Fibroblast of villous mesenchyme (primary cell): Measurements from ENCODE around the gene PHF14. TPM values are rescaled to one million over a fixed set of nuclear protein-coding genes. Genes with fewer than 3 reads are reported as not detected.

ENCODE experiments used
- DNase-seq: peaks from one replicate; pipeline ENCODE4 v3.0.0-alpha.2; 2010; ENCODE audit warnings: low read depth
- H3K4me3 ChIP-seq: 2 replicates; pipeline ENCODE4 v1.5.1; 2011; ENCODE audit warnings: low read depth, mild to moderate bottlenecking, low read length
- total RNA-seq: library from RNA; depleted of rRNA; stranded (reverse); fragments of >200 nt; gene quantifications from 2 replicates; pipeline ENCODE4 v1.2.3, GENCODE V29; 2012
- TF ChIP-seq, protein P1 (sequence below): IDR thresholded peaks from 2 replicates; pipeline ENCODE4 v1.5.1; 2012; ENCODE audit warnings: low read depth, mild to moderate bottlenecking, low read length; ENCODE audit not compliant: insufficient read depth

The PHF14 gene
- total RNA-seq, 1 donor, result 22.5 TPM

DNA sequence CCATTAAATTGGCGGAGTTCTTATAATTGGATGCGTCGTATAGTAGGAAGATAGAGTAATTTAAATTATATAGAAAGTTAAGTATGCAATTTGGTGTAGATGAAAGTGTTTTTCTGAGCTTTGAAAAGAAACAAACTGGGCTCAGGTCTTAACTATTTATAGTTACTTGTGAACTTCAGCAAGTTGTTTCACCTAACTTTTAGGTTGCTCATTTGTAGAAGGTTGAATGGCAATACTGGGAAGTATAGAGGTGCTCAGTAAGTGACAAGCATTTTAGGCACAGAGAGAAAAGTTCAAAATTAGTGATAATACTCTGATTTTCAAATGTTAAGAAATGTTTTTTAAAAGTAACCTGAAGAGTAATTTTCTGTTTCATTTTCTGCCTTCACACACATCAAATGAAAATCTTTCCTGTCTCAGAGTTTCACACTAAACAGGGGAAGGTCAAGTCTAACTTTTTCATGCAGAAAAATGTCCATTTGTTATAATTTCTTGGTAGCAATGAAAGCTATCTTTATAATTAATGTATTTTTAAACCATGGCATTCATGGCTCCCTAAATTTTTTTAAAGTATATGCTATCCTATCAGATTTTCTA, 146.5 kb downstream of the PHF14 start:
- H3K4me3 ChIP-seq, result no peak overlapping the region
- TF ChIP-seq, protein P1, sequence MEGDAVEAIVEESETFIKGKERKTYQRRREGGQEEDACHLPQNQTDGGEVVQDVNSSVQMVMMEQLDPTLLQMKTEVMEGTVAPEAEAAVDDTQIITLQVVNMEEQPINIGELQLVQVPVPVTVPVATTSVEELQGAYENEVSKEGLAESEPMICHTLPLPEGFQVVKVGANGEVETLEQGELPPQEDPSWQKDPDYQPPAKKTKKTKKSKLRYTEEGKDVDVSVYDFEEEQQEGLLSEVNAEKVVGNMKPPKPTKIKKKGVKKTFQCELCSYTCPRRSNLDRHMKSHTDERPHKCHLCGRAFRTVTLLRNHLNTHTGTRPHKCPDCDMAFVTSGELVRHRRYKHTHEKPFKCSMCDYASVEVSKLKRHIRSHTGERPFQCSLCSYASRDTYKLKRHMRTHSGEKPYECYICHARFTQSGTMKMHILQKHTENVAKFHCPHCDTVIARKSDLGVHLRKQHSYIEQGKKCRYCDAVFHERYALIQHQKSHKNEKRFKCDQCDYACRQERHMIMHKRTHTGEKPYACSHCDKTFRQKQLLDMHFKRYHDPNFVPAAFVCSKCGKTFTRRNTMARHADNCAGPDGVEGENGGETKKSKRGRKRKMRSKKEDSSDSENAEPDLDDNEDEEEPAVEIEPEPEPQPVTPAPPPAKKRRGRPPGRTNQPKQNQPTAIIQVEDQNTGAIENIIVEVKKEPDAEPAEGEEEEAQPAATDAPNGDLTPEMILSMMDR, result no peak
- no peak for DNase-seq

DNA sequence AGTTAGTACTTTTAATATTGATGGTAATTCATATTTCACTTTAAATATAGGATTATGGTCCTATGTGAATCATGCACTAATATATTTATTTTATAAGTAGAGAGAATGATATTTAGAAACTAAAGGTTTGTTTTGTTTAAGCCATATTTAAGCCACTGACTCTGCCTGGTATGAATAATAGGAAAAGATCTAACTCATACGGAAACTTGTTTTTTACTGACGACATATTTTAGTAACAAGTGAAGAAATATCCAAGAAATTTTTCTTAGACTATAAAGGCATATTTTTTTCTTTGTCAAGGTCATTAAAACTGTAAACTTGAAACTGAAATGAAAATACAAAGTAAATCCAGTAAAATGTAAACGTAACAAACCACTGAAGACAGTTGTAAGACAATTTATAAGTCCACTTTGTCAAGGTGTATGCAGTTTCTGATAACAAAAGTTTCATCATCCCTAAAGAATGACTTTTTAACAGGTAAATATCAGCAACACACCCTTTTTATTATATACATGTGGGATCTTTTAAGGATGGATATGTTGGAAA, 147.1 kb downstream of the PHF14 start:
- no peak for DNase-seq
- TF ChIP-seq, protein P1, result no peak

DNA sequence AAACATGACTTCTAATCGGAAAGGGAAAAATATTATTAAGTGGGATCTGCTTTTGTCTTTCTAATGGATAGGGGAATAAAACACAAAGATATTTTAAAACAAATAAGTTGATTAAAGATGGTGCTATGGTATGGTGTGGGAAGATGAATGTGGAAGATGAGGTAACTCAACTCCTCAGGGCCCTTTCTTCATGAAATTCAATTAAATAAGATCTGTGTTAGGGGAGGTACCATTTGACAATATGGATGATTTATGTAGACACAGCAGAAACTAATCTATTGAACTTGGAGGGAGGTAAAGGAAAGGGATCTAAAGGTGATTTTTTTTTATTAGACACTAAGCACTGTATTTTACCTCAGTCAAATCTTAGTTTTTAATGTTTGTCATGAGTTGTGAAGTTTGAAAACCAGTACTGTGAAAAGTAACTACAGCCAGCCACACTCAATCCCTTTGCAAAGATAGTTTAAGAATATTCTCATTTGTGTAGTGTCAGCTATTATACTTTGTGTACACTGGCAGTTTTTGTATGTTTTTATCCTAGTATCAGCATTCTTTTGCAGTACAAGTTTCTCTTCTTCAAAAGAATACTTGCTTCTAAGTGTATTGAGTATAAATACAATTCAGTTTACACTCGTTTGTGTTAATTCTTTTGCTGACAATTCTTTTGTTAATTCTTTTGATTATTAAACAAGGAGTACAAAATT, 151.3 kb downstream of the PHF14 start:
- TF ChIP-seq, protein P1, result no peak
- no peak for DNase-seq
- no peak overlapping the region for H3K4me3 ChIP-seq

More for the DNA sequence above, 147.1 kb downstream of the PHF14 start:
- H3K4me3 ChIP-seq, result no peak overlapping the region

DNA sequence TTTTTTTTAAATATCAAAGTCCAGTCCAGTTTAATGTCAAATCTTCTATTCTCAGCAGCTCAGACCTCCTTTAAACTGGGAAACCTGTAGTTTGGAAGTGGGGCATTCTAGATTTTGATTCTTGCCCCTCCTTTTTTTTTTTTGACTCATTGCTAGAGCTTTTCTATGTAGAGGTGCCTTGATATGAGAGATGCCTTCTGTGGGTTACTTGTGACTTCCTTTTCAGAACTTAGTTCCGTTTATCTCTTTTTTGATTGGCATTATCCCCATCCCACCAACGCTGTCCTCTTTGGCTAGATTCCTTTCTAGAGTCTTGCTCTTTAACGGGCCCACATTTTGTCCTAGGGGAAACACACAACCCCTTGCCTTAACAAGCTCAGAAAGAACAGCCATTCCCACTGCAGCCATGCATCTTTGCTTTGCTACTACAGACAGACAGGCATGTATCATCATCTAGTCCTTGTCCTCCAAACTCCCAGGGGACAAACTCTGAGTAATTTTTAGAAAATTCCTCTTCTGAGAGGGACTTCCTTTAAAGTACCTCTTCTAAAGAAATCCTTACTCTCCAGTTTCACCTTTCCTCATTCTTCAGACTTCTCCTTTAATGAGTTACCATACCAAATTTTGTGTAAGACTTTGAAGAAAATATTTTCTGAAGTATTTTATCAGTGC, 153.6 kb downstream of the PHF14 start:
- no peak overlapping the region for H3K4me3 ChIP-seq
- TF ChIP-seq, protein P1, result no peak
- no peak for DNase-seq

DNA sequence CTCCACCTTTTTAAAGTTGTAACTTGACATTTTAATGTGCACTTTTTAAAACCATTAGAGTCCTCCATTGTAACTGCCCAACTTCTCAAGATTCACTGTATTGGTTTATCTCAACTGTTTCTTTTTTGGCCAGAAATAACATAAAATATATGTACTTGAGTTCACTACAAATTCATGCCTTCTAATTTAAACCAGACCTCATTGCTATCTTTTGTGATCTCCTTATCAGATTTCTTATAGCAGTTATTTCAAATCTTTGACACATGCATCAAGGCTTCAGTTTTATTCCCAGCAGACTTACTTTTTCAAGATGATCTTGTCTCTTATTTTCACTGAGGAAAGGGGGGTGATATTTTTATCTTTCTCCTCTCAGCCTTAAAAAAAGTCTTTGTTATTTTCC, 154.3 kb downstream of the PHF14 start:
- DNase-seq, result no peak
- TF ChIP-seq, protein P1, result no peak
- no peak overlapping the region for H3K4me3 ChIP-seq

DNA sequence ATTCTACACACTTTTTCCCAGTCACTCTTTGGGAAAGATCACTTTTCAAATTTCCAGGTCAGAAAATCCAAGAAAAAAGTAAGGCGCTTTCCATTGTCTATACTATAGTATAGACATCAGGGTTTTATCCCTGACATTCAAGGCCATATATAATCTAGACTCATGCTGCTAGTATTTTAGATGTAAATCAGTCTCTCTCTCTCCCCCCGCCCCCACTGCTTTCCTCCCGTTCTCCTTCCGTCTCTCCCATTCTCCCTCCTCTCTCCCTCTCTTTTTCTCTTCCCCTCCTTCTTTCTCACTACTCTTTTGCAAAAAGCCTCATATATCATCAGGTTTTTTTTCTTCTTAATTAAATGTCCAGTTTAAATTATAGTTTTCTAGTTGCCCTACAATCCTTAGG, 154.8 kb downstream of the PHF14 start:
- TF ChIP-seq, protein P1, result no peak

More for the DNA sequence above, 154.8 kb downstream of the PHF14 start:
- H3K4me3 ChIP-seq, result no peak overlapping the region
- DNase-seq, result no peak
